ENCODE results near the gene CRIM1. TPM values are rescaled to one million over a fixed set of nuclear protein-coding genes. Genes with fewer than 3 reads are reported as not detected.
A peak's percentile ranks its signal among the peaks of the same experiment; 100 is the strongest.

Gene CRIM1
- total RNA-seq, 1 experiment from 2014 or later, result 21.7 TPM

- no peak for DNase-seq (ENCODE audit: low spot score)
Observed at GRCh38 chr2:36550006-36550405, 194.4 kb downstream of the CRIM1 start.

- DNase-seq (ENCODE audit: low spot score), result no peak
Observed at GRCh38 chr2:36553683-36554082, 198.1 kb downstream of the CRIM1 start.

GRCh38 chr2:36554531-36554930 is 199.0 kb downstream of the CRIM1 start:
- DNase-seq (ENCODE audit: low spot score), result no peak

DNA sequence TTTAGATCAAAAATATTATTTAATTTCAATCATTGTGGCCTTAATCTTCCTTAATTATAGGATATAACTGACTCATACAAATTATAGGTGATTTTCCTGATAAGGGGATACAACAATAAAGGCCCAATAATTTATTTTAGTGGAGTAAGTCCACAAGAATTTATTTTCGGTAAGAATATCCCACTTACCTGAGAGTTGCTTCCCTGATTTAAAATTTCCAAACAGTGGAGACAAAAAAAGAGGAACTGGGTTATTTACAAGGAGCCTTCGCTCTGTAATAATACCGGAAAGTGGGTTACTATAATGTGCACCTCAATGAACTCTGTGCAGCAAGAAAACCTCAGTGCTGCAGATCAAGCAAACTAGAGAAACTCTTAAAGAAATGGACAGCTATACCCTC is 200.2 kb downstream of the CRIM1 start:
- DNase-seq (ENCODE audit: low spot score), result no peak

- no peak for DNase-seq (ENCODE audit: low spot score)
Observed at GRCh38 chr2:36556842-36557241, 201.3 kb downstream of the CRIM1 start.

DNA sequence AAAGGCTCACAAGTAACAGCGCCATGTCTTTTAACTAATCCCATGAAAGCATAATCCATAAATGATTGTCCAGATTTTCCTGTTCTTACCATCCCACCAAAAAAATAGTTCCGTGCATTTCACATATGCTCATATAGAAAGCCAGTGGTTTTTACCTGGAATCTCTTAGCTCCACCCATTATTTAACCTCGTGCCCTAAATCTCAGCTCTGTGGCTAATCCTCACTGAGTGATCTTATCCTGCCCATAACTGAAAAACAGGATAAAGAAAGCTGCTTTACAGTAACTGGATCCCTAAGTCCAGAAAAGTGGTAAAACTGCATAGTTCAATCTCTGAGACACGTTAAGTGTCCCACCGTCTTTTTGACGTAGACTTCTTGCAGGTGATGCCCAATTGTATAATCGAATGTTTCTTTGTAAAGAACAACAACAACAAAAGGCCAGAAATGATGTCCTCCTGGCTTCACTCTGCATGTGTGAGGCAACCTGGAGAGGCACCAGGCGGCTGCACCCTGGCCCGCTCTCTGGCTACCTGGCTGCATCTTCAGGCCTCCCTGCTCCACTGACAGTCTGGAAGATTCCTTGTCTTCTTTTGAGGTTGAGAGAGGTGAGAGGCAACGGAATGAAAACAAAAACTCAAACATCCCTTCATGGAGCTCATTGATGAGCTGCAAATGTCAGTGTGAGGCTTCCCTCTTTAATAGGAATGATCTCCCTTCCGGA is 203.8 kb downstream of the CRIM1 start:
- peak; percentile 22 for DNase-seq (ENCODE audit: low spot score)

GRCh38 chr2:36560726-36561125 is 205.1 kb downstream of the CRIM1 start:
- no peak for DNase-seq (ENCODE audit: low spot score)

DNA sequence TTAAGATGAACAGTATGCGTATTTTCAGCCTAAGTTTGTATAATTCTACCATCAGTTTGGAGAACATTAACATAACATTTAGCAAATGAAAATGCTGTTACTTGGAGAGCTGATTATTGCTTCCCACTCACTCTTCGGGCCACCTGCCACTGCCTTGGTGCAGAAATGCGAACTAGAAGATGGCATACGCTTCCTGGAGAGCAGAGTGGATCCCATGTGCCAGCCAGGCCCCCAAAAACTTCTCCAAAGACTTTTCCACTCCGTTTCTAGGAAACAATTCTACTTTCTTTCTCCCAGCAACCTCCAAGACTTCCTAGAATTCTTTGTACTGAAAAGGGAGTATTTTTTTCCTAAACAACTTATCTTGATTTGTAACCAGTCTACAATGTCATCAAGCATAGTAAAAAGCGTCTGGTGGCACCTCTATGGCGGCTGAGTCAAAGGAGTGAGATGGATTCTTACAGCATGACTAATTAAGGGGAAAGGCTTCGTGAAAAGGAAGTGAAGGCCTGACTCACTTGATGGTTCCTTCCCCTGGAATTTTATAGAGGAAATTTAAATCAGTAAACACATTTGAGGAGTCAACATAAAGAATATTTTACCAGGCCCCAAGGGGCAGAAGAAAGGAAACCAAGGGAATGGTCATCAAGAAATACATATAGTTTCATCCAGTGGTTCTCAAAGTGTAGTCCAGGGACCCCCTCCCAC is 205.8 kb downstream of the CRIM1 start:
- peak; percentile 89 for DNase-seq (ENCODE audit: low spot score)

DNA sequence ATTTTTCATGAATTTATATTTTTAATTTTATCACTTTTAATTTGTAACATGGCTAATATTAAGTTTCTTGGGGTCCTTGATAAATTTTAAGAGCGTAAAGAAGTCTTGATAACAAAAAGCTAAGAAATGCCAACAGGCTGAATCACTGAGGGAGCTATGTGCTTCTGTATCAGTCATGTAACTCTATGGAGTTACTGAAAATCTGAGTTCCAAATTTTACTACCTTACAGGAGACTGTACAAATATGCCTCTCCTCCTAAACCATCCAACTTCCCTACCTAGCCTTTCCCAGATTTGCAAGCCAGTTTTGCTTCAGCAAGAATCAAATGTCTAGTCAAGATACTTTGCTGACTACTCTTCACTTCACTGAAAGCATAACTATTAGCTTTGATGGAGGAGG is 206.7 kb downstream of the CRIM1 start:
- DNase-seq (ENCODE audit: low spot score), result peak; percentile 40

DNA sequence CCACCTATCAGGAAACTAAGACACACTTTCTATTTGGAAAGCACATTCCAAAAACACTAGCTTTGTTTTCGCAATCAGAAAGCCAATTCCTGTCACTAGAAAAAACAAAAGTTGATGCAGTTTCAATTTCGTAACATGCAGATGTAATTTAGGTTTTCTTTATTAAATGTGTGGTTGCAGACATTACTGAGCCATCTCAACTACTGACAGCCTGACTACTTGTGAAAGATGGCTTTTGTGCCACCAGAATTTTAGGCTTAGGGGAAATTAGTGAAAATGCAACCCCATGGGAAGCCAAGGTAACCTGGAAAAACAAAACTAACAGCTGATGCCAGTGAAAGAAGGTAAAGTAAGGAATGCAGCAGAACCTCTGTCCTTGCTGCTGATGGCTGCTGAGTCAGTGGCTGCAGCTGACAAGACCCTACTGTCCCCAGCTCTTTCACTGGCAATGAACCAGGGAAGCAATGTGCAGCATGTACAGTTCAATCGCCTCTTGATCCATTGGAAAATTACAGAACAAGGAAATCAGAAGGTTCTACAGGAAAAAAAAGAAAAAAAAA is 207.5 kb downstream of the CRIM1 start:
- peak; percentile 22 for DNase-seq (ENCODE audit: low spot score)

GRCh38 chr2:36564377-36564930 is 208.9 kb downstream of the CRIM1 start:
- DNase-seq (ENCODE audit: low spot score), result no peak

GRCh38 chr2:36565712-36566111 is 210.1 kb downstream of the CRIM1 start:
- no peak for DNase-seq (ENCODE audit: low spot score)

DNA sequence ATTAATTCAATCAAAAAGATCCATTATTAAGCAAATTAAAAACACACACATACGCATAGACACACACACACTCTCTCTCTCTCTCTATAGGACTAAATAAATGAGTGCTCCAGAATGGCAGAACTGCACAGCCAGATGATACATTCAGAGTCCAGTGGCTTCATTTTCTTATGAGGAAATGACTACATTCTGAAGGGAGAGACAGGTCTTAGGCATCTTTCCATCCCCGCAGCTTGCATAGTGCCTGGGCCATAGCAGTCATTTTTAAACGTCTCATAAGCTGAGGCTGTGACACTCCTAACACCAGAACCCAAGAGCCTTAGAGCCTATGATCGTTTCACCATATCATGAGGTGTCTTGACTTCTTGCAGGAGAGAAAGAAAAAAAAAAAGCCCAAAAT is 211.3 kb downstream of the CRIM1 start:
- no peak for DNase-seq (ENCODE audit: low spot score)

- peak; percentile 19 for DNase-seq (ENCODE audit: low spot score)
Observed at GRCh38 chr2:36567711-36568408, 212.3 kb downstream of the CRIM1 start.

DNA sequence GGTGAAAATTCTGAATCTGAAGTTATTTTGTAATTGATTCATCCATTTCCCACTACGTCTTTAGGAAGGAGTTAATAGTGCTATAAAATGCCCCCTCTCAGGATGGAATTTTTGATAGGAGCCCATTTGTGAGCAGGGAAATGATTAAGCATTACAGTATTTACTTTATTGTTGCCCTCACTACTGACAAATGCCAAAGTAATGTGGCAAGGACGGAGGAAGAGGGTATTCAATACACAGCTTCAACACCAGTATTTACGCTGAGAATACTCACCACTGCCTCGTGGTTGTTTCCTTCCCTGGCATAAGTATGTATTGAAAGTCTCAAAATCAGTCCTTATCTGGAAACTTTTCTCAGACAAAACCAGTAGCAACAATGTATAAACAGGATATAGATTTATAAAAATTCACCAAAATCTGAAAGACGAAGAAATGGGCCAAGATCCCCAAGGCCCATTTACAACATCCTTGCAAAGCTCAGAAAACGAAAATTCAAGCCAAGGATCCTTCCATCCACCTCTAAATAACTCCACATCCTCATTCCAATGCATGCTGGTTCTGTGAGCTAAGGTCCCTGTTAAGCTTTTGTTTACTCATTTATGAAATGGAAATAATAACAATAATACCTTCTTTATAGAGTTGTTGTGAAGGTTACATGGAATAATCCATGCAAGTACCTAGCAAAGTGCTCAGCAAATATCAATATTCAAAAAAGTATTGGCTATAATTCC is 213.1 kb downstream of the CRIM1 start:
- peak; percentile 47 for DNase-seq (ENCODE audit: low spot score)

DNA sequence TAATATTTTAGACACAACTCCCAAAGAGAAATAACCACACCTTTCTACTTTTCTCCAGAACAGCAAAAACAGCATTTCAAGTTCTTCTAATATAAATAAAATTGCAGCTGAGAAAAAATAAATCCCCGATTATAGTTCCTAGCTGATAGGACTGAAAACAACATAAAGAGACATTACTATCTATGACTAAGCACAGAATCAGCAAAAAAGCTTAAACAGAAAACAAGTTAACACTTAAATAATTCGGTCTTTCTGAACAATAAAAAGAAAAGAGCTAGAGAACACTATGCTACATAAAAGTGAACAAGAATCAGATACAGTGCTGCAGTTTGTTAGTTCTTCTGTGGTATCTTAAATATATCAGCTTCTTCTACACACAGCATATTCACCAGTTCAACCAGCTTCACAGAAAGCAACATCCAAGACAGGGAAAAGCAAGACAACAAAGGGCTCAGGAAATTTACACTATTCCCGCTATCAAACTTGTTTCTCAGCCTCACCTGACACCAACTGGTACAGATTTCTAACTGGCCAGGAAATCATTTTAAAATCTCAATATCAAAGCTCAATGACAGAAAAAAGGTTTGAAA is 213.8 kb downstream of the CRIM1 start:
- DNase-seq (ENCODE audit: low spot score), result peak; percentile 58

- DNase-seq (ENCODE audit: low spot score), result no peak
Observed at GRCh38 chr2:36570416-36570815, 214.8 kb downstream of the CRIM1 start.

DNA sequence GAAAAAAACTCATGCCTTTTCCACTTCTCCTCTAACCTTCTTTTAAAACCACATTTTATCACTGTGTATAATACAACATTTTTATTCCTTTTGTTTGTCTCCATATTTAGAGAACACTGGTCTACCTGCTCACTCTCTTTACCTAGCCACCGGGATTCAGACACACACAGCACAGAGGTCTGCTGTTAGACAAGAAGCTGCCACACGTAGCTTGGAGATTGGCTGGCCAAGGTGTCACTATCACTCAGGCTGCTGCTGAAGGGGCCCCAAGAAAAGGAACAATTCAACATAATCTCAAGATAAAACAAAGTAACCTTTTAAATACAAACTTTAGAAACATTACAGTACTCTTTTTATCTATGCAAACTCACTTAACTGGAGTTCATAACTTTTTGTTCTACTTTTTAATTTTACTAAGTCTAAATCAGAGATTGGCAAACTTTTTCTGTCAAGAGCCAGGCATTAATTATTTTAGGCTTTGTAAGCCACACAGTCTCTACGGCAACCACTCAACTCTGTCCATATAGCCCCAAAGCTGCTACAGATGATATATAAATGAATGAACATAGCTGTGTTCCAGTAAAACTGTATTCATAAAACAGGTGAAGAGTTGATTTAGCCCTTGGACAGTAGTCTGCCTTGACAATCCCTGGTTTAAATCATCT is 216.6 kb downstream of the CRIM1 start:
- no peak for DNase-seq (ENCODE audit: low spot score)

DNA sequence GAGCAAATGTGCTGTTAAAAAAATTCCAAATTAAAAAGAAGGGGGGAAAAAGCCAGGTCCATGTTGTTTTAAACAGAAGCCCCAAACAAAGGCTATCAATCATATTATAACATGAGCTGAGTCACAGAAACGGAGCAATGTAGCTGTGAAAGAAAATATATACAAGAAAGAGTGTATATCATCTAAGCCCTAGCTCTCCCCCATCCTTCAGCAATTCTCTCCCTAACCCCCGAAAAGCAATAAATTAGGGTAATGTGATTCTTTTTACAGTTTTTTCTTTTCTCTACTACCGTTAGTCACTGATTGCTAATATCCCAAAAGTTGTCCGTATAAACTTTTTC is 217.1 kb downstream of the CRIM1 start:
- DNase-seq (ENCODE audit: low spot score), result no peak

DNA sequence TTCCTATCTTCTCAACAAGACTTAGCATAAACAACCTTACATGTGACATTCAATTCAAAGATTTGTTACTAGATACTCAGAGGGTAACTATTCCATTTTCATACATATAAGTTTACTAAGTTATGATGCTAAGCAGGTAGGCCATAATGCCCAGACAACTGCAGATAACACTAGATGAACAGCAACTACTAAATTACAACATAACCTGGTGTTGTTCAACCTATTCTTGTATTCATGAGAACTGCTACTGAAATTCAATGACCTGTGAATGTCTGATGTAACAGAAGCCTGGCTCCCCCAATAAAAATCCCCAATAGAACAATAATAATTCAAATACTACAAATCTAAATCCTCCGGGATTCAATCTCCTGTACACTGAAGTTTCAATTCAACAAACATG is 217.6 kb downstream of the CRIM1 start:
- no peak for DNase-seq (ENCODE audit: low spot score)

- DNase-seq (ENCODE audit: low spot score), result no peak
Observed at GRCh38 chr2:36574560-36574959, 219.0 kb downstream of the CRIM1 start.

All from HT-29 (cell line).